Osteoblast (primary cell): Measurements from ENCODE around the gene DRD2. TPM values are rescaled to one million over a fixed set of nuclear protein-coding genes. Genes with fewer than 3 reads are reported as not detected.

Experiments used
- DNase-seq: peaks from one replicate; pipeline ENCODE4 v3.0.0; 2011; ENCODE audit warnings: low spot score, mixed read lengths; ENCODE audit not compliant: insufficient read length; ENCODE audit errors: missing footprints
- H2AFZ ChIP-seq: 2 replicates; pipeline ENCODE4 v1.6.0; 2011; ENCODE audit warnings: mild to moderate bottlenecking, low read length
- H3K27ac ChIP-seq: 2 replicates; pipeline ENCODE4 v1.5.1; 2011; ENCODE audit warnings: mild to moderate bottlenecking, low read depth, low read length, moderate library complexity
- H3K27me3 ChIP-seq: 2 replicates; pipeline ENCODE4 v1.6.0; 2012; ENCODE audit warnings: mild to moderate bottlenecking, control low read depth, inconsistent platforms, low read length, moderate library complexity; ENCODE audit not compliant: insufficient read depth
- H3K36me3 ChIP-seq: 2 replicates; pipeline ENCODE4 v1.5.1; 2011; ENCODE audit warnings: mild to moderate bottlenecking, low read length, control low read depth, moderate library complexity; ENCODE audit not compliant: insufficient read depth
- H3K4me1 ChIP-seq: 2 replicates; pipeline ENCODE4 v1.5.1; 2011; ENCODE audit warnings: mild to moderate bottlenecking, low read length, control low read depth, moderate library complexity; ENCODE audit not compliant: insufficient read depth
- H3K4me2 ChIP-seq: 2 replicates; pipeline ENCODE4 v1.6.0; 2011; ENCODE audit warnings: mild to moderate bottlenecking, low read length; ENCODE audit not compliant: insufficient read depth
- H3K4me3 ChIP-seq: fragments of 200-600 bp; sonication (generic); 3 replicates; pipeline ENCODE4 v1.5.1; 2012; ENCODE audit warnings: mild to moderate bottlenecking, low read length, inconsistent platforms; ENCODE audit not compliant: insufficient read depth
- H3K79me2 ChIP-seq: 2 replicates; pipeline ENCODE4 v1.6.0; 2012; ENCODE audit warnings: mild to moderate bottlenecking, low read length, control low read depth, inconsistent platforms; ENCODE audit not compliant: insufficient read depth
- H3K9me3 ChIP-seq: 2 replicates; pipeline ENCODE4 v1.5.1; 2011; ENCODE audit warnings: low read depth, low read length, control low read depth
- H4K20me1 ChIP-seq: 2 replicates; pipeline ENCODE4 v1.6.0; 2012; ENCODE audit warnings: mild to moderate bottlenecking, low read length, control low read depth; ENCODE audit not compliant: insufficient read depth
- total RNA-seq: library from RNA; depleted of rRNA; stranded (reverse); fragments of >200 nt; gene quantifications from 2 replicates; pipeline ENCODE4 v1.2.3, GENCODE V29; 2012
- TF ChIP-seq, protein P1 (sequence below): IDR thresholded peaks from 2 replicates; pipeline ENCODE4 v1.5.1; 2011; ENCODE audit warnings: mild to moderate bottlenecking, low read depth, low read length, moderate library complexity; ENCODE audit errors: extremely low read depth

Gene DRD2
- total RNA-seq, 1 donor: 0.36 TPM

DNA sequence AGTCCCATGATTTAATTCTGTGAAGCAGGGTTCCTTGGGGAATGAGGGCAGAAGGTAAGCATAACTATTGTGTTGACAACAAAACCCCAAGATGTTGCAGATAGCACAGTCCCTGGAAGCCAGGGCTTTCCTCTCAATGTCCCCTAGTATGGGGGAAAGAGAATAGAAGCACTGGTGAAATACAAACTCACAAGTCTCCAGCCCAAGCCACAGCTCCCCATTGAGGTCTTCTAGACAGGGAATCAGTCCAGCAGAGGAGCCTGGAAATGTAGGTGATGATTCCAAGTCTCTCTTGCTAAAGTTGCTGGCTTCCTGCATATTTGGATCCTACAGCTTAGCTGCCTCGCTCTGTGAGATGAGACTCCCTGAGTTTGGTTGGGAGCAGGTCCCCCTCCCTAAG is 31.7 kb upstream of the DRD2 start:
- H3K4me3 ChIP-seq: no peak overlapping the region
- H3K27me3 ChIP-seq: peaks cover 21% of the 10 kb centered on the region
- no peaks in the 10 kb centered on the region for H3K9me3 ChIP-seq
- DNase-seq: no peak
- TF ChIP-seq, protein P1, sequence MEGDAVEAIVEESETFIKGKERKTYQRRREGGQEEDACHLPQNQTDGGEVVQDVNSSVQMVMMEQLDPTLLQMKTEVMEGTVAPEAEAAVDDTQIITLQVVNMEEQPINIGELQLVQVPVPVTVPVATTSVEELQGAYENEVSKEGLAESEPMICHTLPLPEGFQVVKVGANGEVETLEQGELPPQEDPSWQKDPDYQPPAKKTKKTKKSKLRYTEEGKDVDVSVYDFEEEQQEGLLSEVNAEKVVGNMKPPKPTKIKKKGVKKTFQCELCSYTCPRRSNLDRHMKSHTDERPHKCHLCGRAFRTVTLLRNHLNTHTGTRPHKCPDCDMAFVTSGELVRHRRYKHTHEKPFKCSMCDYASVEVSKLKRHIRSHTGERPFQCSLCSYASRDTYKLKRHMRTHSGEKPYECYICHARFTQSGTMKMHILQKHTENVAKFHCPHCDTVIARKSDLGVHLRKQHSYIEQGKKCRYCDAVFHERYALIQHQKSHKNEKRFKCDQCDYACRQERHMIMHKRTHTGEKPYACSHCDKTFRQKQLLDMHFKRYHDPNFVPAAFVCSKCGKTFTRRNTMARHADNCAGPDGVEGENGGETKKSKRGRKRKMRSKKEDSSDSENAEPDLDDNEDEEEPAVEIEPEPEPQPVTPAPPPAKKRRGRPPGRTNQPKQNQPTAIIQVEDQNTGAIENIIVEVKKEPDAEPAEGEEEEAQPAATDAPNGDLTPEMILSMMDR: no peak
- H4K20me1 ChIP-seq: no peaks in the 10 kb centered on the region
- H3K27ac ChIP-seq: no peak overlapping the region
- H3K36me3 ChIP-seq: no peaks in the 10 kb centered on the region
- H3K4me2 ChIP-seq: no peak overlapping the region
- H3K4me1 ChIP-seq: no peaks in the 10 kb centered on the region
- H2AFZ ChIP-seq: no peak overlapping the region
- H3K79me2 ChIP-seq: no peaks in the 10 kb centered on the region

- Histone ChIP-seq H3K27ac (no peak overlapping the region), H4K20me1 (no peaks in the 10 kb centered on the region), H3K9me3 (no peaks in the 10 kb centered on the region), H3K27me3 (peaks cover 24% of the 10 kb centered on the region), H3K4me1 (no peaks in the 10 kb centered on the region), H3K79me2 (no peaks in the 10 kb centered on the region), H3K36me3 (no peaks in the 10 kb centered on the region), H3K4me3 (no peak overlapping the region), H3K4me2 (no peak overlapping the region), H2AFZ (no peak overlapping the region)
- no peak for DNase-seq
- TF ChIP-seq, protein P1: no peak
Observed at GRCh38 chr11:113506461-113506860, 31.3 kb upstream of the DRD2 start.

- no peak for DNase-seq
- H2AFZ ChIP-seq: no peak overlapping the region
- no peak overlapping the region for H3K4me2 ChIP-seq
Observed at GRCh38 chr11:113505541-113506375, 30.6 kb upstream of the DRD2 start.

GRCh38 chr11:113505046-113505445 is 29.8 kb upstream of the DRD2 start:
- TF ChIP-seq, protein P1: no peak
- no peak for DNase-seq
- H3K9me3 ChIP-seq: no peaks in the 10 kb centered on the region
- H3K36me3 ChIP-seq: no peaks in the 10 kb centered on the region
- no peaks in the 10 kb centered on the region for H3K79me2 ChIP-seq
- H2AFZ ChIP-seq: no peak overlapping the region
- H3K4me1 ChIP-seq: no peaks in the 10 kb centered on the region
- H3K27ac ChIP-seq: no peak overlapping the region
- H3K4me3 ChIP-seq: no peak overlapping the region
- H3K27me3 ChIP-seq: peaks cover 25% of the 10 kb centered on the region
- H3K4me2 ChIP-seq: no peak overlapping the region
- H4K20me1 ChIP-seq: no peaks in the 10 kb centered on the region

More at GRCh38 chr11:113505541-113506375, 30.6 kb upstream of the DRD2 start:
- Histone ChIP-seq H3K36me3 (no peaks in the 10 kb centered on the region), H3K27me3 (peaks cover 27% of the 10 kb centered on the region), H3K9me3 (no peaks in the 10 kb centered on the region), H3K4me3 (no peak overlapping the region), H3K79me2 (no peaks in the 10 kb centered on the region), H3K4me1 (no peaks in the 10 kb centered on the region), H3K27ac (no peak overlapping the region), H4K20me1 (no peaks in the 10 kb centered on the region)
- TF ChIP-seq, protein P1: no peak
